Right ventricle myocardium inferior (tissue), 1 donor: ENCODE measurements around the gene ZNF778. TPM values are rescaled to one million over a fixed set of nuclear protein-coding genes. Genes with fewer than 3 reads are reported as not detected.

Experiments used
- ATAC-seq: fragments of 200-7000 bp; cut with Tn5 transposase; one replicate; pipeline ENCODE4 v1.9.1; 2020; ENCODE audit warnings: mild to moderate bottlenecking, moderate library complexity
- DNase-seq: peaks from one replicate; pipeline ENCODE4 v3.0.0; 2021; ENCODE audit errors: missing footprints
- intact Hi-C: fragments of 100-400 bp; cut with DNase I; formaldehyde crosslinking; loops from one replicate; pipeline ENCODE4 v1.11.0; 2022
- total RNA-seq: library from RNA; stranded (reverse); fragmentation: NEBNext Ultra II Directional; extraction: Animal tissue kit (Norgen Biotek cat#: 25700); gene quantifications from one replicate; pipeline ENCODE4 v1.2.1, GENCODE V29; 2021
- donor health status: DM: no; HTN: yes; CAD: no; lungs with severe emphysema.

ZNF778 gene
- total RNA-seq, 1 donor from 2014 or later = 6.9 TPM

- peak; percentile 84 for ATAC-seq
- intact Hi-C loops = no loop called here
- no peak for DNase-seq
Observed at GRCh38 chr16:89201439-89202377, 15.8 kb upstream of the ZNF778 start.

DNA sequence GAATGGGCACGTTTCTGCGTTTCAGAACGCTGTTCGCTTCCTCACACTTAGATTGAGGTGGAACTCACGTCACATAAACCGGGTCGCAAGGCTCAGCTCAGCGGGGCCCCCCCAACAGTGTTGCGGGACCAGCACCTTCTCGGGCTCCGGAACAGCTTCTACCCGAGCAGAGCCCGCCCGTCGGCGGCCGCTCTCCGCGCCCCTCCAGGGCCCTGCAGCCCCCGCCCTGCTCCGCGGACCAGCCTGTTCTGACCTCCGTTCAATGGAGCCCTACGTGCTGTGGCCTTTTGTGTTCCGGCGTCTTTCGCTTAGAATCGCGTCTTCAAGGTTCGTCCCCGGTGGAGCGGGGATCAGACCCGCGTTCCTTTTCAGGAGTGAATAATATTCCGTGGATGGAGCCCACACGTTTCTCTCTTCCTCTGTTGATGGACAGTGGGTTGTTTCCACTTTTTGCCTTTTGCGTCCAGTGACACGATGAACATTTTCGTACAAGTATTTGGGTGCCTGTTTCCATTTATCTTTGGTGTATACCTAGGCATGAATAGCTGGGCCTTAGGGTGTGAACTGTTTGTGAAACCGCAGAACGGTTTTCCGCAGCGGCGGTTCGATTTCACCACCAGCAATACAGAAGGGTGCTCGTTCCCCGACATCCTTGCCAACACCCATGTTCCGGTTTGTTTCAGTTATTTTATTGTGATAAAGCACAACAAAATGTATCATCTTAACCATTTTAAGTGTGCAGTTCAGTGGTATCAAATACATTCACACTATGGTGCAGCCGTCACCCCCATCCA lies 14.9 kb upstream of the ZNF778 start:
- intact Hi-C loops = no loop called here
- DNase-seq (no peak), ATAC-seq (no peak)

GRCh38 chr16:89207993-89208392 lies 9.5 kb upstream of the ZNF778 start:
- intact Hi-C loops = no loop called here
- ATAC-seq (no peak), DNase-seq (no peak)

DNA sequence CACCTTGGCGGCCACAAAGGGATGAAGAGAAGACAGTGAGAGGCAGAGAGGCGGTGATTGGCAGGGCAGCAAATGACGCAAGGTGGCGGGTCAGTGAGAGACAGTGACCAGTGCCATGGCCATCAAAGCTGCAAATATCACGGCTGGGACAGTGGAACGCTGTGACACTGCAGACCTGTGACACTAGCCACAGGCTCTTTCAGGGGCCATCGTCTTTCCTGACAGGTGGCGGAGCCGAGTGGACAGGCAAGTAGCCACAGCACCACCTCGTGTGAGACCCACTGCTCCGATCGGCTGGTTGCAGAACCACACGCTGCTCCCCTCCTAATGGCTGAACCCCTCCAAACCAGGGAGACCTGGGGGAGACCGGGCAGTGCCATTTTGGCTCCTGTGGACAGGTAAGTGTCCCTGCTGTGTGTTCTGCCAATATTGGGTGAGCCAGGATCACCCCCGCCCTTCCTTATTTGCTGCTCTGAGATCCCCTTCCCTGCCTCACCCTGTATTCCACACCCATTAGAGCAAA lies 7.9 kb upstream of the ZNF778 start:
- intact Hi-C loops = no loop called here
- DNase-seq (peak; percentile 41), ATAC-seq (no peak)

GRCh38 chr16:89210165-89210903 lies 7.2 kb upstream of the ZNF778 start:
- intact Hi-C loops = no loop called here
- no peak for DNase-seq

DNA sequence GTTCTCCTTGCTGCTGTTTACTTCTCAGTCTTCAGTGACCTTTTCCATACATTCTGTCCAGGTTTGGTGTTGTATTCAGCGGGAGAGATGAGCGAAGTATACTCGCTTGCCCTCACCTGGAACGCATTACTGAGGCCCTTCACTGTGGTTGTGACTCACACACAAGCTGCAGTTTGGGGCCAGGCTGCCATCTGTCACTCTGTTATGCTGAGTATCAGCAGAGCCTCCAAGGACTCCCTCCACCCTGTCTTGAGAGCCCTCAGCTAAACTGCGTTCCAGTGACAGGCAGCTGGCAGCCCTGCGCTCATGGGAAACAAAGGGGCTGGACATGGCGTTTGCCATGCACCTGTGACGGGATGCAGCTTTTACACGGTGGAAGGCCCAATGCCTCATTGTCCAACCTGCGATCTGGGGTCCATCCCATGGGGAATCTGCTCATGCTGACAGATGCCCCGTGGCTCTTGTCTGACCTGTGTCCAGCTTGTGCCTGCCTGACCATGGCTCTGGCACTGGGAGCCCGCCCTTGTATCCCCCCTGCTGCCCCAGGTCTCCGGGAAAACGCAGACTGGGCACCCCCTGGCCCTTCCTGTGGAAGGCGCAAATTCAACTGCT lies 6.5 kb upstream of the ZNF778 start:
- intact Hi-C loops = no loop called here
- ATAC-seq = no peak
- DNase-seq = peak; percentile 47

More at GRCh38 chr16:89210165-89210903, 7.2 kb upstream of the ZNF778 start:
- ATAC-seq = no peak

DNA sequence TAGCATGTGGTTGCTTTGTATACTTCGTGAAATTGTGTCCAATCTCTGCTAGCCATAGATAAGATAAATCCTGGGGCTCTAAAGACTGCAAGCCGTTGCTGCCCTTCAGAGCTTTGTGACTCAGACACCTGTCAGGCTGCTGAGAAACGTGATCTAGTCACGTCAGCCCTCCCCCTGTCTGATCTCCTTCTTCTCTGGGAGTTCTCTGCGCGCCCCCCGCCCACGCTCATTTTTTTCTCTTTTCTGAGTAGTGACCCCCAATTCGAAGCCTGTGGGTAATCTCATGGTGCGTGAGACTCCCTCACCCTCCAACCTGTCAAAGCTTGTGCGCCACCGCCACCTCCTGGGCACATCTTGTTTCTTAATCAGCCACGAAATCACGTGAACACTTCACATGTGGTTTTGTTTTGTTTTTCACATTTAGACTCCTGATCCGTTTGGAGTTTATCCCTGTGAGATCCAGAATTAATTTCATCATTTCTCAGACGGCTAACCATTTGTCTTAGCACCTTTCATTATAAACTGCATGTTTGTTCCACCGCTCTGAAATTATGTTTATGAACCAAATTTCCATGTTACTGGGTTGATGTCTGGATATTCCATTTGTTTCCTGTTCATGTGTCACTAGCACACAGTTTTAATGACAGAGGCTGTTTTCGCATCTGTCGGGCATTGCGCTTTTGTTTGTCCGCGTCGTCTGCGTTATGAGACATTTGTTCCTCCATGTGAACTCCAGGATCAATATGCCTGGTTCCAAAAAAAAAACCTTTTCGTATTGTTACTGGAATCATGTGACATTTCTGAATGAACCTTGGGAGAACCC lies 977 bp upstream of the ZNF778 start:
- ATAC-seq (peak; percentile 88), DNase-seq (peak; percentile 87)
- intact Hi-C loops = loop anchor here (2.0 to 5.0 kb wide), 4 partner anchors 274 to 474 kb away; partner anchors contain the start of genes APRT, GALNS and TRAPPC2L

DNA sequence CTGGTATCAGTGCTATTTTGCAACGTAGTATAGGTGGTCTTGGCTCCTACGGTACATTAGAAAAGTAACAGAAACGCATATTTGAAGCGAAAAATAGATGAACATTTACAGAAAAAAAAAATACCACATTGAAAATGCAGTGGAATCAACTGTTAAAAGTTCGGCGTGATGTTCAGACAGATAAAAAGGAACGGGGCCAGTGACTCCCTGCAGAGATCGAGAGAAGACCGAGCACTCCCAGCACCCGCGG lies 440 bp upstream of the ZNF778 start:
- ATAC-seq = no peak
- intact Hi-C loops = loop anchor here (2.0 to 5.0 kb wide), 4 partner anchors 274 to 474 kb away; partner anchors contain the start of genes APRT, GALNS and TRAPPC2L
- DNase-seq = no peak

DNA sequence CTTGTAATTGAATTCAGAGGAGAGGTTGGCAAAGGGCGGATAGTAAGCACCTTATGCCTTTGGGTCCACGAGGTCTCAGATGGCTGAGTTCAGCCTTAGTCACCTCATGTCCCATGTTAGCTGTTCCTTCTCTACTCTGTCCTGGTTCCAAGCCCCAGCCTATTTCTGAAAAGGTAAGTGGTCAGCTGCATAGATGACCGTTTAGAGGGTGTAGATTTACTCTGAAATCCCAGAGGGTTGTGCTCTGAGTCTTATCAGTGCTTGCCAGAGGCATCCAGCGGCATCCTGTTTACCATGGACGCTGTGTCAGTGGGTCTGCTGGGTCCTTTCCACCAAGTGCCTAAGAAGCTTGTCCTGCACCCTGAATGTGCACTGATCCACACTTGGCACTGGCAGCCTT lies 1.9 kb downstream of the ZNF778 start:
- DNase-seq (no peak), ATAC-seq (no peak)
- intact Hi-C loops = loop anchor here (5.0 kb wide), 2 partner anchors 362 to 407 kb away; partner anchors contain the start of genes APRT, GALNS and TRAPPC2L

GRCh38 chr16:89221604-89222003 lies 4.1 kb downstream of the ZNF778 start:
- ATAC-seq (no peak), DNase-seq (no peak)
- intact Hi-C loops = no loop called here

- DNase-seq = no peak
- no peak for ATAC-seq
Observed at GRCh38 chr16:89222931-89223330, 5.4 kb downstream of the ZNF778 start.

GRCh38 chr16:89224665-89225064 lies 7.2 kb downstream of the ZNF778 start:
- no peak for DNase-seq
- intact Hi-C loops = no loop called here

More at GRCh38 chr16:89222931-89223330, 5.4 kb downstream of the ZNF778 start:
- intact Hi-C loops = no loop called here

DNA sequence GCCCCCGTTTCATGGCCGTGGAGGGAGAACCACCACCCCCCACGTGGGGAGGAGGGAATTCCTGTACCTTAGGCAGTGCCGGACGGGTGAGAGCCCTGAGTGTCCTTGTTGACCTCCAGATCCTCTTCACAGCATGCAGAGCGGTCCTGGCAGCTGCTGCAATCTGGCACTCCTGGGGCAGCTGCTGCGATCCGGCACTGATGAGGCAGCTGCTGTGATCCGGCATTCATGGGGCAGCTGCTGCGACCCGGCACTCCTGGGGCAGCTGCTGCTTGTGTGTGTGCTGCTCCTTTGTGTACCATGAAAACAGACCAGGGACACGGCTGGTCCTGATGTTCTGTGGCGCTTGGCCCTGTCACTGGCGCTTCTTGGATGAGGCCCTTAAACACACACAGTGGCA lies 12.8 kb downstream of the ZNF778 start:
- no peak for DNase-seq
- intact Hi-C loops = no loop called here
- peak; percentile 60 for ATAC-seq

More at GRCh38 chr16:89224665-89225064, 7.2 kb downstream of the ZNF778 start:
- ATAC-seq = no peak

- intact Hi-C loops = no loop called here
- ATAC-seq (no peak), DNase-seq (no peak)
Observed at GRCh38 chr16:89232107-89232506, 14.6 kb downstream of the ZNF778 start.

GRCh38 chr16:89233678-89234490 lies 16.4 kb downstream of the ZNF778 start:
- DNase-seq (no peak), ATAC-seq (no peak)
- intact Hi-C loops = no loop called here

DNA sequence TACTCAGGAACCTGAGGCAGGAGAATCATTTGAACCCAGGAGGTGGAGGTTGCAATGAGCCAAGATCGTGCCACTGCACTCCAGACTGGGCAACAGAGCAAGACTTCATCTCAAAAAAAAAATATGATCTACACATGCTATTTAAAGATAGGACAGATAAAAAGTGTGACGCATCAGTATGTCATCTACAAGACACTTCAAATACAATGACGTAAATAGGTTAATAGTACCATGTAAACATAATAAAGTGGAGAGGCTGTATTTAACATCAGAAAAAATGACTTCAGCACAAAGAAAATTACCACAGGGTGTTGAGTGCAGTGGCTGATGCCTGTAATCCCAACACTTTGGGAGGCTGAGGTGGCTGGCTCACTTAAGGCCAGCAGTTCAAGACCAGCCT lies 20.2 kb downstream of the ZNF778 start:
- intact Hi-C loops = no loop called here
- DNase-seq (no peak), ATAC-seq (no peak)
